ENCODE data around the gene PMIS2.

The PMIS2 gene

DNA sequence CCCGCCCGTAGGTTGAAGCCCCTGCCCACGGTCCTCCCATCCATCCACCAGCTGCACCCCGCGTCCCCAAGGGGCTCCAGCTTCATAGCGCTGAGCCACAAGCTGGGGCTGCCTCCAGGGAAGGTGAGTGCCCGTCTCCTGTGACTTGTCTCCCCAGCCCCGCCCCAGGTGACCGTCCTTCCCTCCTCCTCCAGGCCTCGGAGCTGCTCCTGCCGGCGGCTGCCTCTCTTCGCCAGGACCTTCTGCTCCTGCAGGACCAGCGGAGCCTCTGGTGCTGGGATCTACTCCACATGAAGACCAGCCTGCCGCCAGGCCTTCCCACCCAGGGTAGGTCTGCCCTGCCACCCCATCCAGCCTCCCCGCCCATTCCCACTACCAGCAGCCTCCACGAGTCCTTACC is 34.0 kb downstream of the PMIS2 start:
- H3K9me3 ChIP-seq (ENCODE audit: low read depth, low read length): no peaks in the 10 kb centered on the region
- H3K4me3 ChIP-seq: no peak overlapping the region
- TF ChIP-seq EZH2 (IDR thresholded peaks at IDR 0.05): no peak
- no peak for TF ChIP-seq POLR2AphosphoS5 (IDR thresholded peaks at IDR 0.05; ENCODE audit: borderline replicate concordance, low read depth, low read length)
- TF ChIP-seq FOXP2 (optimal IDR thresholded peaks at IDR 0.05; ENCODE audit: control extremely low read depth, extremely low read length, insufficient read depth): no peak
- H3K9ac ChIP-seq (ENCODE audit: insufficient read length): no peak overlapping the region
- DNase-seq (ENCODE audit: low read depth, low spot score): no peak
- no peaks in the 10 kb centered on the region; the same call in 1 of the 2 replicates for H3K36me3 ChIP-seq (ENCODE audit: insufficient read depth, low read length)
- H3K27ac ChIP-seq: no peak overlapping the region

DNA sequence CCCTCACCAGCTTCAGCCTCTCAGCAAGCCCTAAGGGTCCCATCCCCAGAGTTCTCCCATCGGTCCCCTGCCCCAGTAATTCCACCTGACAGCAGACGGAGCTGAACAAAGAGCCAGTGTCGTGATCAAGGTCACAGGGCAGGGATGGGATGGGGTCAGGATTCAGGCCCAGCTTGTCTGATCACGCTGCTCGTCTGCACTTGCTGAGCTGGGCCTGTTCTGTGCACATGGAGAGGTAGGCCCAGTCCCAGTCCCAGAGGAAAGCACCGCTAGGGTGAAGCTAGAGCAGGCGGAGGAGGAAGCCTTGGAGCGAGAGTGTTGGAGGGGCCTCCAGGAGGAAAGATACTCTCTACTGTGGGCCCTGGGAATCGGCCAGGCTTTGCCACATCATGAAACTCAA is 35.7 kb downstream of the PMIS2 start:
- DNase-seq (ENCODE audit: low read depth, low spot score): no peak
- Histone ChIP-seq H3K4me3 (no peak overlapping the region), H3K9ac (ENCODE audit: insufficient read length) (no peak overlapping the region), H3K27ac (no peak overlapping the region), H3K36me3 (ENCODE audit: insufficient read depth, low read length) (no peaks in the 10 kb centered on the region; the same call in 1 of the 2 replicates), H3K9me3 (ENCODE audit: low read depth, low read length) (no peaks in the 10 kb centered on the region)
- TF ChIP-seq EZH2 (IDR thresholded peaks at IDR 0.05) (no peak), POLR2AphosphoS5 (IDR thresholded peaks at IDR 0.05; ENCODE audit: borderline replicate concordance, low read depth, low read length) (no peak), FOXP2 (optimal IDR thresholded peaks at IDR 0.05; ENCODE audit: control extremely low read depth, extremely low read length, insufficient read depth) (no peak)

DNA sequence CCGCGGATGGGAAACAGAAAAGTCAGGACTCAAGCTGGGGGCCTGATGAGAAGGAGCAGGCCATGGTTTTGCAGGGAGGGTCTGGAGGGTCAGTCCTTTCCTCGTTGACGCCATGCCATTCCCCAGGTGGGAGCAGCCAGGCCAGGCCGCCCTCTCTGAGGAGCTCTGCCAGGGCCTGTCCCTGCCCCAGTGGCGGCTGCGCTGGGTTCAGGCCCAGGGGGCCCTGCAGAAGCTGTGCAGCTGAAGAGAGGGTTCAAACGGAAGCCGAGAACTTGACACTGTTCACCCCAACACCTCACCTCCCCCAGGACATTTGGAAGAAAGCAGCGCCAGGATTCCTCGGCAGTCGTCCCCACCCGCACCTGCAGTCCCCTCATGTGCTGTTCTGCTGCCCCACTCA is 36.8 kb downstream of the PMIS2 start:
- H3K9ac ChIP-seq (ENCODE audit: insufficient read length): no peak overlapping the region
- H3K9me3 ChIP-seq (ENCODE audit: low read depth, low read length): no peaks in the 10 kb centered on the region
- no peak for DNase-seq (ENCODE audit: low read depth, low spot score)
- H3K36me3 ChIP-seq (ENCODE audit: insufficient read depth, low read length): no peaks in the 10 kb centered on the region; the same call in 1 of the 2 replicates
- no peak overlapping the region for H3K4me3 ChIP-seq
- H3K27ac ChIP-seq: no peak overlapping the region
- TF ChIP-seq FOXP2 (optimal IDR thresholded peaks at IDR 0.05; ENCODE audit: control extremely low read depth, extremely low read length, insufficient read depth) (no peak), EZH2 (IDR thresholded peaks at IDR 0.05) (no peak), POLR2AphosphoS5 (IDR thresholded peaks at IDR 0.05; ENCODE audit: borderline replicate concordance, low read depth, low read length) (no peak)

DNA sequence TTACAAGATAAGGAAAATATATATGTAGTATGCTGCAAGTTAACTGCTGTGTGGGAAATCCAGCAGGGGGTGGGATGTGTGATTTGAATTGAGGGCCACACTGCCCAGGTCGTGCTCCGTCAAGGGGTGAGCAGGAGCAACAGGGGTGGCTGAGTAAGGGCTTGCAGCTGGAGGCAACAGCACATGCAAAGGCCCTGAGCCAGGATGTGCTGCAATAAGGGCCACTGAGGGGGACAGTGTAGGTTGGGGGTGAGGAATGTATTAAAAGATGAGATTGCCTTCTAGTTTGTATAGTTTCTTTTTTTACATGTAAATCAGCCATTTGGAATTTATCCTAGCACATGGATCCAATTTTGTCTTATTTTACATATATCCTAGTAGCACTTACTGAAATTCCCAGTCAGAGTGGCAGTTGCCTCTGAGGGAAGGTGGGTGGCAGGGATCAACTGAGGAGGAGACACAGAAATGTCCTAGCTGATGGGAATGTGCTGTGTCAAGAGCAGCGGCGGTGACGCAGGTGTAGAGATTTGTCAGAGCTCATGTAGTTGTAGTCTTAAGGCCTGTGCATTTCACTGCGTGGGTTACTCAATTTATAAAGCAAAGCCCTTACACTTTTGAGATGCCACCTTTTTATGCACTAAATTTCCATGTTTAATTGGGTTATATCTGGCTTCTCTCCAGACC is 37.5 kb downstream of the PMIS2 start:
- TF ChIP-seq POLR2AphosphoS5 (IDR thresholded peaks at IDR 0.05; ENCODE audit: borderline replicate concordance, low read depth, low read length) (no peak), EZH2 (IDR thresholded peaks at IDR 0.05) (no peak), FOXP2 (optimal IDR thresholded peaks at IDR 0.05; ENCODE audit: control extremely low read depth, extremely low read length, insufficient read depth) (no peak)
- Histone ChIP-seq H3K4me3 (no peak overlapping the region), H3K9ac (ENCODE audit: insufficient read length) (no peak overlapping the region), H3K27ac (no peak overlapping the region), H3K9me3 (ENCODE audit: low read depth, low read length) (no peaks in the 10 kb centered on the region), H3K36me3 (ENCODE audit: insufficient read depth, low read length) (no peaks in the 10 kb centered on the region)
- no peak for DNase-seq (ENCODE audit: low read depth, low spot score)

DNA sequence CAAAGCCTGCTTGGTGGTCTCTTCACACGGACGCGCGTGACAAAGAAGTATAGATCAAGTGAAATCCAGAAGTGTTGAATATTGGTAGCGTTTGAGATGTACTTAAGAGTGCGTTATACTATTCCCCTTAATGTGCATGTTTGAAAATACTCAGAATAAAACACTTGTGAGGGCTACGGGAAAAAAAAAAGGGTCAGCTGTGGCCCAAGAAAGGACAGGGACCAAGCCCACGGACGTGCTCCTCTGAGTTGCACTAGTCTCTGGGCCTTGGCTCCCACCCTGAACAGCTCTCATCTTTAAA is 42.2 kb downstream of the PMIS2 start:
- H3K9me3 ChIP-seq (ENCODE audit: low read depth, low read length): no peaks in the 10 kb centered on the region
- peak overlapping the region; percentile 96 for H3K4me3 ChIP-seq
- DNase-seq (ENCODE audit: low read depth, low spot score): no peak
- peak overlapping the region; percentile 91 for H3K9ac ChIP-seq (ENCODE audit: insufficient read length)
- H3K36me3 ChIP-seq (ENCODE audit: insufficient read depth, low read length): peaks cover 26% of the 10 kb centered on the region
- peak overlapping the region; percentile 74; the same call in 1 of the 2 replicates for H3K27ac ChIP-seq
- TF ChIP-seq POLR2AphosphoS5 (IDR thresholded peaks at IDR 0.05; ENCODE audit: borderline replicate concordance, low read depth, low read length): no peak
- TF ChIP-seq EZH2 (IDR thresholded peaks at IDR 0.05): no peak
- TF ChIP-seq FOXP2 (optimal IDR thresholded peaks at IDR 0.05; ENCODE audit: control extremely low read depth, extremely low read length, insufficient read depth): no peak

DNA sequence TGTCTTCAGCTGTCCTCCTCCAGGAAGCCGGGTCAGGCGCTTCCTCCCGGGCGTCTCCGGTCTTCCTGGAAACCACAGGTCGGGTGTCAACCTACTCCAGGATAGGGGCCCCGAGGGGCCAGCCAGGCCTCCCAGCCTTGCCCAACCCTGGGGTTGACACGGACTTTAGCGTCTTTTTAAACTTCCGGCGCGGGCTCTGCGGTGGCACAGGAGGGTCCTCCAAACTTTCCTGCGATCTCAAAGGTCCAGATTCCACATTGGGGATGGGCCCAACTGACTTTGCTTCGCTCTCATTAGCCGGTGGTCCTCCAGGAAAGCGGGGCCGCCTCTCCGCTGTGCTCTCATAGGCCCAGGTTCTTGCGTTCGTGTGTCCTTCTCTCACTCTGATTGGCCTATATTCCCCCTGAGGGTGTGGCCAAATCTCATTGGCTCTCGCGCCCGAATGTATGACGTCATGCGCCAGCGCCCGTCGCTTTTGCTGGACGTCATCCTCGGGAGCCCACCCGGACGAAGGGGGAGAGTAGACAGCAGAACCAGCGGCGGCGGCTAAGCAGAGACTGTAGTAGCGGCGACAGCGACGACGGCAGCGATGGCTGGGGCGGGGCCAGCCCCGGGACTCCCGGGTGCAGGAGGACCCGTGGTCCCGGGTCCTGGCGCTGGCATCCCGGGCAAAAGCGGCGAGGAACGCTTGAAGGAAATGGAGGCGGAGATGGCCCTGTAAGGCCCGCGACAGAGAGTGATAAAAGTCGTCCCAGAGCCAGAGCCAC is 42.8 kb downstream of the PMIS2 start, which contains the start of gene RBM42:
RBM42 (plus strand) TSS at position 472 of the 767 bp plus-strand sequence; CDS start at position 590, 118 bp downstream.
- TF ChIP-seq POLR2AphosphoS5 (IDR thresholded peaks at IDR 0.05; ENCODE audit: borderline replicate concordance, low read depth, low read length) (peak; percentile 77; the same call in 1 of the 2 replicates), FOXP2 (optimal IDR thresholded peaks at IDR 0.05; ENCODE audit: control extremely low read depth, extremely low read length, insufficient read depth) (no peak)
- H3K9me3 ChIP-seq (ENCODE audit: low read depth, low read length): no peaks in the 10 kb centered on the region
- peak within 1 kb of the TSS; percentile 74; the same call in 1 of the 2 replicates for H3K27ac ChIP-seq
- peak; percentile 97 for DNase-seq (ENCODE audit: low read depth, low spot score)
- H3K36me3 ChIP-seq (ENCODE audit: insufficient read depth, low read length): peaks cover 31% of the 10 kb centered on the region
- peak within 1 kb of the TSS; percentile 96 for H3K4me3 ChIP-seq
- H3K9ac ChIP-seq (ENCODE audit: insufficient read length): peak within 1 kb of the TSS; percentile 94

DNA sequence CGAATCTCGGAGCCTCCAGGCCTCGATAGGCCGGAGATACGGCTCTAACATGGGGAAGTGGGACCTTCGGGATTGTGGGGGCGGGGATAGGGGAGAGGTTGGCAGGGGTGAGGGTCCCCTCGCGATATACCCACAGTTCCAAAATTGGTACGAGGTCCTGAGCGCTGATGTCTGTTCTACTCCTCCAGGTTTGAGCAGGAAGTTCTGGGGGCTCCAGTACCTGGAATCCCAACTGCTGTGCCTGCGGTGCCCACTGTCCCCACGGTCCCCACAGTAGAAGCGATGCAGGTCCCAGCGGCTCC is 43.3 kb downstream of the PMIS2 start:
- peak overlapping the region; percentile 96 for H3K4me3 ChIP-seq
- DNase-seq (ENCODE audit: low read depth, low spot score): no peak
- peaks cover 36% of the 10 kb centered on the region for H3K36me3 ChIP-seq (ENCODE audit: insufficient read depth, low read length)
- H3K9me3 ChIP-seq (ENCODE audit: low read depth, low read length): no peaks in the 10 kb centered on the region
- H3K27ac ChIP-seq: no peak overlapping the region
- H3K9ac ChIP-seq (ENCODE audit: insufficient read length): peak overlapping the region; percentile 94
- no peak for TF ChIP-seq POLR2AphosphoS5 (IDR thresholded peaks at IDR 0.05; ENCODE audit: borderline replicate concordance, low read depth, low read length)

DNA sequence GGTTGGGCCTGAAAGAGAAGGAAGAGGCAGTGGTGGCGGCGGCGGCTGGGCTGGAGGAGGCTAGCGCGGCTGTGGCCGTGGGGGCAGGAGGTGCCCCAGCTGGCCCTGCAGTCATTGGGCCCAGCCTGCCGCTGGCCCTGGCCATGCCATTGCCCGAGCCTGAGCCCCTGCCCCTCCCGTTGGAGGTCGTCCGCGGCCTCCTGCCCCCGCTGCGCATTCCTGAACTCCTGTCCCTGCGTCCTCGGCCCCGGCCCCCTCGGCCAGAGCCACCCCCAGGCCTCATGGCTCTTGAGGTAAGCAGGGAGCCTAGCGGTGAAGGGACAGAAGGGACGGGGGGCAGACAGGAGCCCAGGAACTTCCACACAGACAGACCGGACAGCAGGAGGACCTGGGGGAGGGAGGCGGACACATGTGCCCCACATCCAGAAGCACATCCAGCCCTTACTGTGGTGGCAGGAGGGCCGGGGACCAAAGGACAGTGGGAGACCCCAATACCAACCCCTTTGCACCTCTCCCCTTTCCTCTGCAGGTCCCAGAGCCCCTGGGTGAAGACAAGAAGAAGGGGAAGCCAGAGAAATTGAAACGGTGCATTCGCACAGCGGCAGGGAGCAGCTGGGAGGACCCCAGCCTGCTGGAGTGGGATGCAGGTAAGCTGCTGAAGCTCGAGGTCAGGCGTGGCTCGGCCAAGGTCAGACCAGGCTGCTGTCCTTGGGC is 47.9 kb downstream of the PMIS2 start:
- Histone ChIP-seq H3K9me3 (ENCODE audit: low read depth, low read length) (no peaks in the 10 kb centered on the region), H3K27ac (no peak overlapping the region), H3K4me3 (no peak overlapping the region), H3K9ac (ENCODE audit: insufficient read length) (no peak overlapping the region), H3K36me3 (ENCODE audit: insufficient read depth, low read length) (peaks cover 59% of the 10 kb centered on the region)
- TF ChIP-seq EZH2 (IDR thresholded peaks at IDR 0.05) (no peak), FOXP2 (optimal IDR thresholded peaks at IDR 0.05; ENCODE audit: control extremely low read depth, extremely low read length, insufficient read depth) (no peak), POLR2AphosphoS5 (IDR thresholded peaks at IDR 0.05; ENCODE audit: borderline replicate concordance, low read depth, low read length) (no peak)
- DNase-seq (ENCODE audit: low read depth, low spot score): no peak
